A549 treated with AZD2906 at 1 μM for 4 hours (cell line): Measurements from ENCODE around the gene KCNK7. TPM values are rescaled to one million over a fixed set of nuclear protein-coding genes. Genes with fewer than 3 reads are reported as not detected.

Experiments used
- total RNA-seq: library from RNA; stranded (reverse); fragments of 200-300 nt; extraction: Qiagen RNA extraction; gene quantifications from 5 replicates; pipeline ENCODE4 v1.2.3, GENCODE V29; 2022

The KCNK7 gene
- total RNA-seq: 0.51 to 0.95 TPM (median 0.72 TPM) in 5 replicates

GRCh38 chr11:65595543-65596281 is at the start of gene KCNK7:
TSS of gene KCNK7 (minus strand) at chr11:65595800. CDS start at chr11:65595772, 28 bp downstream.

GRCh38 chr11:65637794-65638419 is 42.3 kb upstream of the KCNK7 start, which contains the start of gene SIPA1:
TSS of gene SIPA1 (plus strand) at chr11:65638101. CDS start at chr11:65640922, 2,821 bp downstream.

GRCh38 chr11:65615229-65615949 is 19.8 kb upstream of the KCNK7 start, which contains the start of gene PCNX3:
TSS of gene PCNX3 (plus strand) at chr11:65615776. CDS start at chr11:65616312, 536 bp downstream.

GRCh38 chr11:65575568-65576231 is 19.9 kb downstream of the KCNK7 start, which contains the start of gene EHBP1L1:
TSS of gene EHBP1L1 (plus strand) at chr11:65576053. CDS start at chr11:65576303, 250 bp downstream.

GRCh38 chr11:65572356-65573051 is 23.1 kb downstream of the KCNK7 start, which contains the start of gene FAM89B:
TSS of gene FAM89B (plus strand) at chr11:65572538. CDS start at chr11:65572670, 132 bp downstream.

GRCh38 chr11:65569973-65570918 is 25.4 kb downstream of the KCNK7 start, which contains the start of gene ZNRD2:
TSS of gene ZNRD2 (plus strand) at chr11:65570477. CDS start at chr11:65570492, 15 bp downstream.

GRCh38 chr11:65558002-65558929 is 37.3 kb downstream of the KCNK7 start, which contains the start of gene LTBP3:
TSS of gene LTBP3 (minus strand) at chr11:65558359. CDS start at chr11:65557959, 400 bp downstream.

Other genes starting within 250 kb of the KCNK7 start
- 0.94 to 1.3 TPM (median 1.2 TPM) in 5 replicates for gene TIGD3, start 241.0 kb downstream of the KCNK7 start, total RNA-seq
- gene SLC25A45, start 213.2 kb downstream of the KCNK7 start, total RNA-seq: 12.1 to 15.2 TPM (median 14.2 TPM) in 5 replicates
- 45.6 to 53.2 TPM (median 48.9 TPM) in 5 replicates for gene FRMD8, start 209.2 kb downstream of the KCNK7 start, total RNA-seq
- 123 to 204 TPM (median 187 TPM) in 5 replicates for gene NEAT1, start 173.0 kb downstream of the KCNK7 start, total RNA-seq
- gene MALAT1, start 96.8 kb downstream of the KCNK7 start, total RNA-seq: 42.9 to 87.3 TPM (median 59.9 TPM) in 5 replicates
- gene SCYL1, start 70.7 kb downstream of the KCNK7 start, total RNA-seq: 47.8 to 62.4 TPM (median 58.2 TPM) in 5 replicates
- gene LTBP3, start 37.4 kb downstream of the KCNK7 start, total RNA-seq: 89.3 to 122 TPM (median 106 TPM) in 5 replicates
- gene ZNRD2, start 25.3 kb downstream of the KCNK7 start, total RNA-seq: 63.9 to 77.4 TPM (median 76.9 TPM) in 5 replicates
- gene FAM89B, start 23.3 kb downstream of the KCNK7 start, total RNA-seq: 26.3 to 47.9 TPM (median 45.5 TPM) in 5 replicates
- gene EHBP1L1, start 19.7 kb downstream of the KCNK7 start, total RNA-seq: 27.8 to 36.2 TPM (median 31.5 TPM) in 5 replicates
- gene MAP3K11, start 18.4 kb upstream of the KCNK7 start, total RNA-seq: 37.7 to 49.0 TPM (median 47.6 TPM) in 5 replicates
- 26.0 to 36.3 TPM (median 34.9 TPM) in 5 replicates for gene PCNX3, start 20.0 kb upstream of the KCNK7 start, total RNA-seq
- 14.3 to 21.2 TPM (median 19.7 TPM) in 5 replicates for gene SIPA1, start 42.3 kb upstream of the KCNK7 start, total RNA-seq
- 63.5 to 78.0 TPM (median 73.7 TPM) in 5 replicates for gene RELA, start 67.1 kb upstream of the KCNK7 start, total RNA-seq
- gene KAT5, start 116.5 kb upstream of the KCNK7 start, total RNA-seq: 40.9 to 56.0 TPM (median 50.3 TPM) in 5 replicates
- gene RNASEH2C, start 125.0 kb upstream of the KCNK7 start, total RNA-seq: 28.0 to 49.4 TPM (median 47.9 TPM) in 5 replicates
- gene AP5B1, start 185.2 kb upstream of the KCNK7 start, total RNA-seq: 9.7 to 13.2 TPM (median 12.3 TPM) in 5 replicates
- 0.04 to 0.15 TPM (median 0.10 TPM) in 5 replicates for gene OVOL1, start 191.3 kb upstream of the KCNK7 start, total RNA-seq
- 0.05 to 0.08 TPM (median 0.06 TPM) in 5 replicates for gene SNX32, start 238.2 kb upstream of the KCNK7 start, total RNA-seq